ENCODE data around the gene SIRT2.
"Not testable (repeated sequence)": the region's sequence is repeated elsewhere in the genome, so short reads cannot be mapped to it uniquely, and the experiment has no call there.

Gene SIRT2

DNA sequence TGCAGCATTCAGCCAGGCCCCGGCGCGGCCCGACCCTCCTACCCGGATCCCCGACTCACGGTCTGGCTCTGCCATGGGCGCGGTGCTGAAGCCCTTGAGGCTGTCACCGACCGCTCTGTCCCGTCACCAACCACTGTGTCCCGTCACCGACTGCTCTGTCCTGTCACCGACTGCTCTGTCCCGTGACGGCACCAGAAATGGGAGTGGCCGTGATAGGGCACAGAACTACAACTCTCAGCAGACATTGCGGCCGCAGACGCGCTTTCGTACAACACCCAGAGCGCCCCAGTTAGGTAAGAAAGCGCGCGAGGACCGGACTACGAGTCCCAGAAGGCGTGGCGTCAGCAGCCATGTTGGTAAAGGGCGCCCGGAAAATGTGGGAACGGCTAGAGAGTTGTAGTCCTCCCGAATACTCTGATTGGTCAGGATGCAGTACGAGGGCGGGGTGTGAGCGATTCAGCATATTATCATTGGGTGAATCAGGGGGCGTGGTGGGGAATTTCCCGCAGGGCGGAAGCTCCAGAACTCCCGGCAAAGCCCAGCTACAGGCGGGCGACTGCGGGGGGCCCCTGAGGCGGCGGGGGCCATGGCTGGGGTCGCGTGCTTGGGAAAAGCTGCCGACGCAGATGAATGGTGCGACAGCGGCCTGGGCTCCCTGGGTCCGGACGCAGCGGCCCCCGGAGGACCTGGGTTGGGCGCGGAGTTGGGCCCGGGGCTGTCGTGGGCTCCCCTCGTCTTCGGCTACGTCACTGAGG, at the start of gene SIRT2, which contains the start of gene NFKBIB:
Gene SIRT2, minus strand, starts transcription at position 172 of the 755 bp plus-strand sequence. Its CDS starts 97 bp downstream, at position 75.
Gene NFKBIB, plus strand, starts transcription at position 523 of the 755 bp plus-strand sequence. Its CDS starts 64 bp downstream, at position 587.
- DNase-seq (ENCODE audit: low read depth in 2 of 2, low spot score in 1 of 2) = peak; percentile 98 to 99

DNA sequence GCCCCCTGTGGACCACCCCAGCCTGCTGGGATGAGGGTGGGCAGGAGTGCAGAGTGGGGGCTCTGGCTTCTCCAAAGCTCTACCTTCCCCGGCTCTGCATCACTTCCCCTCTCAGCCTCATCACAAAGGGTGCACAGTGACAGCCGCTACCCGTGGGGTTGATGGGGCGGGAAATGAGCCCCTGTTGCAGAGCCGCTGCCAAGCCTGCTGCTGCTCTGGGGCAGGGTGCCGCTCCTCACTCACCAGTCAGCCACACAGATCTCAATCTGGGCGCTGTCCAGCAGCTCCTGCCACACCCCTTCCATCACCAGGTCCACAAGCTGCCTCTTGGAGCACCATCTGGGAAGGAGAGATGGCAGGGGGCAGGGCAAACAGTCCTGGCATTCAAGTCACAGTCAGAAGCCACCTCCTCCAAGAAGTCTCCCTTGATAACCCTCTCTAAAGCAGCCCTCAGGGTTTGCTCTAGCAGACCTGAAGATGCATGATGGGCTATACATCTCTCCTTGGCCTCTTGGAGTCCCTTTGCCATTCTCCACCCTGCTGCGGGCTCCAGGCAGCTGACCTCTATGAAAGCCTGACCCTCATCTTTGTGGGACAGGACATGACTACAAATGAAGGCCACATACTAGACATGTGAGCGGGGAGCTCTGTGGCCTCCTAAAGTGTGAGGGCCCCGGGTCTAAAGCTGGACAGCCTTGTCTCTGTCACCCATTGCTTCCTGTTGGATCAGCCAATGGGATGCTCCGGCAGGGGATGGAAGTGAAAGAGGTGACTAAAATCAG, 47.0 kb upstream of the SIRT2 start:
- DNase-seq (ENCODE audit: low read depth in 2 of 2, low spot score in 1 of 2) = no peak

DNA sequence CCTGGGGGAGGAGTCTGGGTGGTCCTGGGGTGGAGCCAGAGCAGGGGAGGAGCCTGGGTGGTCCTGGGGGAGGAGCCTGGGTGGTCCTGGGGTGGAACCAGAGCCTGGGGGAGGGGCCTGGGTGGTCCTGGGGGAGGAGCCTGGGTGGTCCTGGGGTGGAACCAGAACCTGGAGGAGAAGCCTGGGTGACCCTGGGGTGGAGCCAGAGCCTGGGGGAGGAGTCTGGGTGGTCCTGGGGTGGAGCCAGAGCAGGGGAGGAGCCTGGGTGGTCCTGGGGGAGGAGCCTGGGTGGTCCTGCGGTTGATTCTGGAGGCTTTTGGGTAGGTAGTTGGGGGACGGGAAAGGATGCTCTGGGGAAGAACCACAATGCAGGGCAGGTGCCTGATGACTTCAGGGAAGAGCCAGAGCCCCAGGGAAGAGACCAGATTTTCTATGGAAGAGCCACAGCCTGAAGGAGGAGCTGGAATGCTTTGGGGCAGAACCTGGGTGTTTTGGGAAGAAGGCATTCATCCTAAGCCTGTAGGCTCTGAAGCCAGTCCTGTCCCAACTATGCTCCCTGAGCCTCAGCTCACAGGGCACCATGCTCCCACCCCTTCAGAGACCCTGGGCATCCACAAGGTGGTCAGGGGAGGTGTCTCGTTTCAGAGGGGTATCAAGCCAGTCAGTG, 46.3 kb upstream of the SIRT2 start:
- no peak for DNase-seq (ENCODE audit: low read depth in 2 of 2, low spot score in 1 of 2)

DNA sequence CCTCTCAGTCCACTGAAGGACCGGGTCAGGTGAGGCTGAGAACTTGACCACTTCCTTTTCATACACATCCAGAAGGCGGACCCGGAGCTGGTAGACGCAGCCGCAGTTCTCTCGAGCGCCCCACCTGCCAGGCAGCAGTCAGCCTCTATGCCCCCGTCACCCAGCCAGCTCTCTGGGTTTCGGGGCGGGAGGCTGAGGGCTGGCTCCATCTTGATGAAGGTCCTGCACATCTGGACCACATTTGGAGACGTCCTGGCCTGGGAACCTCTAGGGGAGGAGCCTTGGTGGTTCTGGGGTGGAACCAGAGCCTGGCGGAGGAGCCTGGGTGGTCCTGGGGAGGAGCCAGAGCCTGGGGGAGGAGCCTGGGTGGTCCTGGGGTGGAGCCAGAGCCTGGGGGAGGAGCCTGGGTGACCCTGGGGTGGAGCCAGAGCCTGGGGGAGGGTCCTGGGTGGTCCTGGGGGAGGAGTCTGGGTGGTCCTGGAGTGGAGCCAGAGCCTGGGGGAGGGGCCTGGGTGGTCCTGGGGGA, 45.6 kb upstream of the SIRT2 start:
- no peak for DNase-seq (ENCODE audit: low read depth in 2 of 2, low spot score in 1 of 2)

DNA sequence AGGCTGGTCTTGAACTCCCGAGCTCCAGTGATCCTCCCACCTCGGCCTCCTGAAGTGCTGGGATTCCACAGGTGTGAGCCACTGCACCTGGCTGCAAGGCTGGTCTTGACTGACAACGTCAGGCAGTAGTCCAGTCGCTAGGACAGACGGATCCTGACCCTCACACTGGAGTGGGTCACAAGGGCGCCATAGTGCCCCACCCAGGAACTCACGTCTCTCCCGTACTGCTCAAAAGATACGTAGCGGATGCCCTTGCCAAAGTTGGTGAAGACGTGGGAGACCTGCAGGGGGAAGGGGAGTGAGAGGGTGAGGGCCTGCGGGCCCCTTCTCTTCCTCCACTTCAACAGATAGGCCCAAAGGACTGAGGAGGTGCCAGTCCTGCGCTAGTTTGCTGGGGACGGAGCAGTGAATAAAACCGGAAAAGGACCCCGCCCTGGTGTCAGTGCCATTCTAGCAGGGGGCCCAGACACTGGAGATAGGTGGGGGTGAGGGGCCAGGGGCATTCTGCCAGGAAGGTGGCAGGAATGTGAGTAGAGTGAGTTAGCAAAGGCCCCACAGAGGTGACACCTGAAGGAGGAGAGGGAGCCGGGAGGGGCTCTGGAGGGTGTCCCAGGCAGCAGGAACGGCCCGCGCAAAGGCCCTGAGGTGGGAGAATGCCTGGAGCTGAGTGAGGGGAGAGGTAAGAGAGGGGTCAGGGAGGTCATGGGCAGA, 43.2 kb upstream of the SIRT2 start:
- DNase-seq (ENCODE audit: low read depth in 2 of 2, low spot score in 1 of 2) = no peak

DNA sequence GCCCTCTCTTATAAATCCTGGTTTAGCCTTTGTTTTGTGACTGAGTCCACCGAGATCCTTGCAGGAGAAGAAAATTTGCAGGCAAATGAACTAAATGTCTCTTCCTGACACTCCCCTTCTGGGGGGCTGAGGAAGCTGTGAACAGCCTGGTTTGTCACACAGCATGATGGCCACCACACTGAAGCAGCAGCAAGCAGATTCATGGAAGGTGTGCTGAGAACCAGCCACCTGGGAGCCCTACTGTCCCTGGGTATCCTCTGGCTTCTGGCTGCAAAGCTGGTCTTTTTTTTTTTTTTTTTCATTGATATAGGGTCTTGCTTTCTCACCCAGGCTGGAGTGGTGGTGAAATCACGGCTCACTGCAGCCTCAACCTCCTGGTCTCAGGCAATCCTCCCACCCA, 42.6 kb upstream of the SIRT2 start:
- DNase-seq (ENCODE audit: low read depth in 2 of 2, low spot score in 1 of 2) = no peak

DNA sequence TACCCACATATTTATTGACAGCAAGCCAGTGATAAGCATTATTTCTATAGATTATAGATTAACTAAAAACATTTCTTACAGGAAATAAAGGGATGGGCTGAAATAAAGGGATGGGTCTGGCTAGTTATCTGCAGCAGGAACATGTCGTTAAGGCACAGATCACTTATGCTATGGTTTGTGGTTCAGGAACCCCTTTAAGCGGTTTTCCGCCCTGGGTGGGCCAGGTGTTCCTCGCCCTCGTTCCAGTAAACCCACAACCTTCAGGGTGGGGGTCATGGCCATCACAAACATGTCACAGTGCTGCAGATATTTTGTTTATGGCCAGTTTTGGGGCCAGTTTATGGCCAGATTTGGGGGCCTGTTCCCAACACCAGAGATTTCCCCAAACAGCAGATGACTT, 42.0 kb upstream of the SIRT2 start:
- not testable (repeated sequence) for DNase-seq (ENCODE audit: low read depth in 2 of 2, low spot score in 1 of 2)

DNA sequence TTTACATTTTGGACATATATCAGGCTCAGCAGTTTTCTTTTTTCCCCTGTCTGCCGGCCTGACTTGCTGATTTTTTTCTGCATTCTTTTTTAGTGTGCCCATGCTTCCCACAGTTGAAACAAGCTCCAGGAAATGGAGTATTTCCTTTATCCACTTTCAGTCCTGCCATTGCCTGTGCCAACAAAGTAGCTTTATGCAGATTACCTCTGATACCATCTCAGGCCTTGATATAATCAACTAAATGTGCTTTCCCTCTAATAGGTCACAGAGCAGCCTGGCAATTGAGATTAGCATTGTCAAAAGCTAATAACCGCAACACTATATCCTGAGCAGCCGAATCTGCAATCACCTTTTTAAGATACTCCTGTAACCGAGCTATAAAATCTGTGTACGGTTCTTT, 40.5 kb upstream of the SIRT2 start:
- no peak for DNase-seq (ENCODE audit: low read depth in 2 of 2, low spot score in 1 of 2)

DNA sequence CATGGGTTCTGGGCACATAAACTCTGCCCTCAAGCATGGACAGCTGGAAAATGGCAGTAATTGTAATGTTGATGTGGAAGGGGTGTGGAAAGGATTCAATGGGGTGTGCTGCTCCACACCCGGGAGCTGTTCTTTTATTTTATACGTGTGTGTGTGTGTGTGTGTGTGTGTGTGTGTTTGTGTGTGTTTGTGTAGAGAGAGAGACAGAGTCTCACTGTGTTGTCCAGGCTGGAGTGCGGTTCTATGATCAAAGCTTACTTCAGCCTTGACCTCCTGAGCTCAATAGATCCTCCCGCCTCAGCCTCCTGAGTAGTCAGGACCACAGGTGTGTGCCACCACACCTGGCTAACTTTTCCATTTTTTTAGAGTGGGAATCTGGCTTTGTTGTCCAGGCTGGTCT, 34.1 kb upstream of the SIRT2 start:
- DNase-seq (ENCODE audit: low read depth in 2 of 2, low spot score in 1 of 2) = no peak

DNA sequence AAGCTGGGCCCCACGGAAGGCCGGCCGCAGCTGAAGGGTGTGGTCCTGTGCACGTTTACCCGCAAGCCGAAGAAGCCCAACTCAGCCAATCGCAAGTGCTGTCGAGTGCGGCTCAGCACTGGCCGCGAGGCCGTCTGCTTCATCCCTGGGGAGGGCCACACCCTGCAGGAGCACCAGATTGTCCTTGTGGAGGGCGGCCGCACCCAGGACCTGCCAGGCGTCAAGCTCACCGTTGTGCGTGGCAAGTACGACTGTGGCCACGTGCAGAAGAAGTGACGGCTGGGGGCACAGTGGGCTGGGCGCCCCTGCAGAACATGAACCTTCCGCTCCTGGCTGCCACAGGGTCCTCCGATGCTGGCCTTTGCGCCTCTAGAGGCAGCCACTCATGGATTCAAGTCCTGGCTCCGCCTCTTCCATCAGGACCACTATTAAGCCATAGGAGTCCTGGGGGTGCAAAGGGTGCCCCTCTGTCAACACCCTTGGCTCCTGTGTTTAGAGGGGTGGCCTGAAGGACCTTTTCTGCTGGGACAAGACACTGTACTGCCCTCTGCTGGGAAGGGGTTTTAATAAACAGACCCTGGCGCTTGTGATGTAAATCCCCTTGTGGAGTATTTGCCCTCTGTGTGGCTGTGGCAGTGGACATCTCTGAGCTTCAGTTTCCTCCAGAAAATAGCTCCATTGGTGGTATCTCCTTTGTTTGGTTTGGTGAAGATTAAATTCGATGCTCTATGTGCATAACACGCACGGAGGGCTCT, 33.2 kb upstream of the SIRT2 start:
- no peak for DNase-seq (ENCODE audit: low read depth in 2 of 2, low spot score in 1 of 2)

DNA sequence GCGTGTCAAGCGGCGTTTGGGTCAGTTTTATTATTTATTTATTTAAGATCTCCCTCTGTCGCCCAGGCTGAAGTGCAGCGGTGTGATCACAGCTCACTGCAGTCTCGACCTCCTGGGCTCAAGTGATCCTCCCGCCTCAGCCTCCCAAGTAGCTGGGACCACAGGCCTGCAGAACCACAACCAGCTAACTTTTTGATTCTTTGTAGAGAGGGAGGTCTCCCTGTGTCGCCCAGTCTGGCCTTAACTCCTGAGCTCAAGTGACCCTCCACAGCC, 32.0 kb upstream of the SIRT2 start:
- DNase-seq (ENCODE audit: low read depth in 2 of 2, low spot score in 1 of 2) = no peak

DNA sequence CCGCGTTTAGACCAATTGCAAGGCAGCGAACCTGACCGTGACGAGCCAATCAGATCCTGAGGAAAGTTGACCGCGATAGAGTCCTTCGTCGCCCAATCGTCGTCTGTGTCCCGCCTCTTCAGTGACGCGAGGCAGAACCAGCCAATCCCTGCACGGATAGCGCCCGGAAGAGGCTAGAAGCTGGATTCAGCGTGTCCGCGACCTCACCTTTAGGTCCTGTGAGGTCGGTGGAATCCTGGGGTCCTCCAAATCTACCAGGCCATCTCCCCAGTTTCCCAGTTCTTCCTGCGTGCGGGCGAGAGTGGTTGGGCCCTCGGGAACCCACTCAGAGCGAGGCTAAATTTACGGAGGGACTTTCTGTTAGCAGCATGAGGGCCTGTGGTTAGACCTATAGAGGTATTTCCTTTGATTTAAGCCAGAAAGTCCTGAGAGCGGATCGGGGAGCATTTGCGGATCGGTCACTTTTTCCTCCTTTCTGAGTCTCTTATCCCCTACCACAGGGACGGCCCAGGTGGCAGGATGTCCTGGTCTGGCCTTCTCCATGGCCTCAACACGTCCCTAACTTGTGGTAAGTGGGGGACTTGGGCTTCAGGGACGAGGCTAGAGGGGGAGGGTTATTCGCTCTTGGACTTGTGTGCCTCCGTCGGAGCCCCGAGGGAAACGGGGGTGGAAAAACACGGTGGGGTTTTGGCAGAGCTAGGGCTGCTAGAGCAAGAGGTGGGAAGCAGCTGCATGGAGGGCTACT, 31.5 kb upstream of the SIRT2 start, which contains the start of gene MRPS12:
Gene MRPS12, plus strand, starts transcription at position 169 of the 745 bp plus-strand sequence. Its CDS starts 351 bp downstream, at position 520.
- DNase-seq (ENCODE audit: low read depth in 2 of 2, low spot score in 1 of 2) = peak; percentile 93 to 96

DNA sequence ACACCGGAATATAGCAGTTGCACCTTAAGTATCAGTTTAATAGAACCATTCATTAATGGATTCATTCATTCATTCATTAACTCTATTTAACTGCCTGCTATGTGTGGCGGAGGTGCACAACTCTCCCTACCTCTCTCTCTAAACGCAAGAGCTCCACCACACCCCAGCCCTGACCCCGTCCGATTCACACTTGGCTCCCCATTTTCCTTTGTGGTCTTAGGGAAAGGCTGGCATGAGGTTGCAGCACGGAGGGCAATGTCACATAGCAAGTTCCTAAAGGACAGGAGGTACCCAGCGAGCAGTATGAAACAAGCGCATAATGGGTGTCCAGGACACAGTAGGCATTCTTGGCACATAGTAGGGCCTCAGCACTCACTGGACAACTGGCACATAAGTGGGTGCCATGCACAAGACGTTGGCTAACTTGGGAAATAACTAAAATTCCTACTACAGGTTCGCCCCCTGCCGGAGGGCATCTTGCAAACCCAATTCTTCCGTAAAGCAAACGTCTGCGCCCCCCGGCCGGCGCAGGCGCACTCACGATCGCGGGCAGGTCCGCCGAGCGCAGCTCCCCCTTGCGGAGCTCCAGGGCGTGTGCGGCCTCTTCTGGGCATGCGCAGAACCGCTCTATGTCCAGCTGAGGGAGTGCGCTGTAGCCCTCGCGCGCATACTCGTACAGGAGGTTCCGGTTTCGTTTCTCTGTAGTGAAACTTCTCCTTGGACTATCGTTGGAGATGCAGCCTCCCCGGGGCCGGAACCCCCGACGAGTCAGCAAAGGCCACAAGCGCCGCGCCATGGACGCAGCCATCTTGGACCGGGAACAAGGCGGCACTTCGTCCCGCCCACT, 30.7 kb upstream of the SIRT2 start, which contains the start of gene SARS2:
Gene SARS2, minus strand, starts transcription at position 835 of the 847 bp plus-strand sequence. Its CDS starts 27 bp downstream, at position 808.
- DNase-seq (ENCODE audit: low read depth in 2 of 2, low spot score in 1 of 2) = peak in 1 of 2 donors; percentile 84

DNA sequence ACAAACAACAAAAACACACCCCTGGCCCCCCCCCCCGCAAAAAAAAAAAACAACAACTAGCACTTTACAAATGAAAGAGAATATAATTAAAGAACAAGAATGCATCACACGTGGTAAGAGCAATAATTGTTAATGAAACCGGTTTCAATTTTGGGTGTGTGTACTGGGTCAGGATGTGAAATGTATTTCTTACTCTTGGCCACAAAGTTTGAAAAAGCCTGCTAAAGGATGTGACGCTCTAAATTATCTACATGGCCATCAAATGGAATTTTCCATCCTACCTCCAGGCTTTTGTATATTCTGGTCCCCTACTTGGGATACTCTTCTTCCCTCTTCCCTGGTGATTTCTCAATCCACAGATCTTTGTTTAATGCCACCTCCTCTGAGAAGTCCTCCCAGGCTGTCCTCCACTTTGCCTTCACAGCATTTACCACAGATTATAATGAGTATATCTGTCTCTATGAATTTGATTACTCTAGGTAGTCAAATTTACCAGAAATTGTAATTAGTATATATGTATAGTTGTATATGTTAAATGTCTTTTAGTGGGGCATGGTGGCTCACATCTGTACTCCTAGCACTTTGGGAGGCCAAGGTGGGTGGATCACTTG, 29.1 kb upstream of the SIRT2 start:
- no peak for DNase-seq (ENCODE audit: low read depth in 2 of 2, low spot score in 1 of 2)

DNA sequence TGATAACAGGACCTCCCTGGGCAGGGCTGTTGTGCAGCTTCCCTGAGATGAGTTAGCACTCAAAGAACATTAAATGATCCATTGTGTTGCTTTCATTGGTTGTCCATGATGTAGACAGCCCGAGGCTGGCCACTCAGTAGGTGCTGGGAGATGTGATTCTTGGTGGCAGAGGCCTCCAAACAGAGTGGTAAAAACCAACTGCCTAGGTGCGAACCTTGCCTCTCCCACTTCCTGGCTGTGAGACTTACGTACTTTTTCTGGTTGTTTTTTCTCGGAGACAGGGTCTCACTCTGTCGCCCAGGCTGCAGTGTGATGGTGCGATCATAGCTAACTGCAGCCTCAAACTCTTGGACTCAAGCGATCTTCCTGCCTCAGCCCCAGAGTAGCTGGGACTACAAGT, 25.0 kb upstream of the SIRT2 start:
- no peak for DNase-seq (ENCODE audit: low read depth in 2 of 2, low spot score in 1 of 2)

DNA sequence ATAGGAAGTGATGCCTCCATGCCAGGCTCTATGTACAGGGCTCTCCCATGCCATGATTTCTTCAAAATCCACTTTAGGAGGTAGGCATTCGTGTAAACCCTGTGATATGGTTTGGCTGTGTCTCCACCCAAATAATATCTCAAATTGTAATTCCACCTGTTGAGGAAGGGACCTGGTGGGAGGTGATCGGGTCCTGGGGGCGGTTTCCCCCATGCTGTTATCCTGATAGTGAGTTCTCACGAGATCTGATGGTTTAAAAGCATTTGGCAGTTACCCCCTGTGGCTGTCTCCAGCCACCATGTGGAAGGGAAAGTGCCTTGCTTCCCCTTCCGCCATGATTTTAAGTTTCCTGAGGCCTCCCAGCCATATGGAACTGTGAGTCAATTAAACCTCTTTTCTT, 23.1 kb upstream of the SIRT2 start:
- no peak for DNase-seq (ENCODE audit: low read depth in 2 of 2, low spot score in 1 of 2)

DNA sequence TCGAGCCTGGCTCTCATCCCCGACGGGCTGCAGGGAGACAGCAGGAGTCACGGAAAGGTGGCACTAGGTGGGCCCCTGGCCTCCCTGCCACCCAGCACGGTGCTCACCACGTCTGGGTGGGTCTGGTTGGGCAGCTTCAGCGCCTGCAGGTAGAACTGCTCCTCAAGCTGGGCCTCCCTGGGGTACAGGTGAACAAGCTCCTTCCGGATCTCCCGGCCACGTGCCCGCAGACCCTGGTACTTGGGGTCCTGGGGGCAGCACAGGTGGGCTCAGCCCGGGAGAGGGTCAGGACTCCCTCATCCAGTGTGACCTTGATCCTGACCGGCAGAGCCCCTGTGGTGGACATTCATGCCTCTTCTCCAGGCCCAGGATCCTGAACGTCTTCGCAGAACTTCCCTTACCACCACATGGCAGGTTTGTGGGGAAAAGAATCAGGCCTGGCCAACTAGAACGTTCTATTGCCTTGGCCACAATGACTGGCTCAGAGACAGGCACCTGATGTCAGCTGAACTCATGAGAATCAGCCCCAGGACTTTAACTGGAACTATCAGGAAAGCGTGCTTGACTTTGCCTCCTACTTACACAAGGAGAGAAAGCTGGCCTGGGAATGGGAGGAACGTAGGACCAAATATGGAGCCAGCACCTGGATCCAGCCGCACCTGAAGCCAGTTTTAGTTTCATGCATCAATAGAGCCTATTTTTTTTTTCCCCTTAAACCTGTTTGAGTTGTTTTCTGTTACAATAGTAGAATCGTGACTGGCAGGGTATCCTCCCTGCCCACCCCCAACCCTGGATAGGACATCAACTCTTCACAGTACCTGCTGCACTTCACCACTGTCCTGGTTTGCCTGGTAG, 22.2 kb upstream of the SIRT2 start:
- no peak for DNase-seq (ENCODE audit: low read depth in 2 of 2, low spot score in 1 of 2)
